Chondrocyte (in vitro differentiated cells): ENCODE measurements around the gene SPIB. TPM values are rescaled to one million over a fixed set of nuclear protein-coding genes. Genes with fewer than 3 reads are reported as not detected.
A peak's percentile ranks its signal among the peaks of the same experiment; 100 is the strongest.

Experiments used
- DNase-seq: peaks from one replicate; pipeline ENCODE4 v3.0.0; 2021; ENCODE audit warnings: mixed read lengths, low spot score
- H3K27ac Mint-ChIP-seq: one replicate; pipeline ENCODE4 v1.8.0; 2021; ENCODE audit warnings: mild to moderate bottlenecking, moderate library complexity, mixed read lengths; ENCODE audit not compliant: unreplicated experiment
- H3K27me3 Mint-ChIP-seq: 2 replicates; pipeline ENCODE4 v1.8.0; 2021; ENCODE audit warnings: low read depth, mixed read lengths
- H3K36me3 Mint-ChIP-seq: 2 replicates; pipeline ENCODE4 v1.8.0; 2021; ENCODE audit warnings: low read depth, mixed read lengths
- H3K4me1 Mint-ChIP-seq: 2 replicates; pipeline ENCODE4 v1.8.0; 2021; ENCODE audit warnings: low read depth, mild to moderate bottlenecking, mixed read lengths
- H3K4me3 Mint-ChIP-seq: one replicate; pipeline ENCODE4 v1.8.0; 2021; ENCODE audit warnings: mild to moderate bottlenecking, moderate library complexity, mixed read lengths; ENCODE audit not compliant: unreplicated experiment
- H3K9me3 Mint-ChIP-seq: 2 replicates; pipeline ENCODE4 v1.8.0; 2021; ENCODE audit warnings: low read depth, mixed read lengths
- CTCF ChIP-seq: fragments of 200-600 bp; sonication (generic); IDR thresholded peaks from 2 replicates; pipeline ENCODE4 v1.5.0; 2021; ENCODE audit warnings: antibody characterized with exemption, mild to moderate bottlenecking, moderate library complexity
- total RNA-seq: library from RNA; stranded (reverse); gene quantifications from 3 replicates; pipeline ENCODE4 v1.2.1, GENCODE V29; 2021

Gene SPIB
- total RNA-seq, 1 donor from 2014 or later, result not detected

- Mint-ChIP-seq H3K4me3 (peak overlapping the region; percentile 97), H3K36me3 (peaks cover 8% of the 10 kb centered on the region)
- peak; percentile 60 for DNase-seq
Observed at GRCh38 chr19:50477751-50478515, 59.2 kb downstream of the SPIB start.

GRCh38 chr19:50478901-50479715, 60.4 kb downstream of the SPIB start:
- Mint-ChIP-seq H3K27me3 (no peaks in the 10 kb centered on the region), H3K4me1 (peaks cover 18% of the 10 kb centered on the region), H3K36me3 (peaks cover 8% of the 10 kb centered on the region), H3K4me3 (no peak overlapping the region), H3K9me3 (no peaks in the 10 kb centered on the region), H3K27ac (no peak overlapping the region)
- DNase-seq, result peak; percentile 81
- TF ChIP-seq CTCF, result peak; percentile 77

More at GRCh38 chr19:50477751-50478515, 59.2 kb downstream of the SPIB start:
- H3K4me1 Mint-ChIP-seq, result peaks cover 18% of the 10 kb centered on the region
- no peaks in the 10 kb centered on the region for H3K27me3 Mint-ChIP-seq
- TF ChIP-seq CTCF, result no peak
- no peaks in the 10 kb centered on the region for H3K9me3 Mint-ChIP-seq
- H3K27ac Mint-ChIP-seq, result no peak overlapping the region

GRCh38 chr19:50479761-50480251, 61.1 kb downstream of the SPIB start:
- no peak overlapping the region for H3K4me3 Mint-ChIP-seq
- no peak for TF ChIP-seq CTCF
- H3K4me1 Mint-ChIP-seq, result peaks cover 18% of the 10 kb centered on the region
- no peaks in the 10 kb centered on the region for H3K27me3 Mint-ChIP-seq
- DNase-seq, result peak; percentile 86
- H3K27ac Mint-ChIP-seq, result no peak overlapping the region
- peaks cover 8% of the 10 kb centered on the region for H3K36me3 Mint-ChIP-seq
- H3K9me3 Mint-ChIP-seq, result no peaks in the 10 kb centered on the region

GRCh38 chr19:50480281-50481111, 61.8 kb downstream of the SPIB start:
- Mint-ChIP-seq H3K4me3 (no peak overlapping the region), H3K9me3 (no peaks in the 10 kb centered on the region), H3K27ac (no peak overlapping the region), H3K4me1 (peaks cover 18% of the 10 kb centered on the region), H3K36me3 (peaks cover 13% of the 10 kb centered on the region), H3K27me3 (peaks cover 6% of the 10 kb centered on the region)
- TF ChIP-seq CTCF, result no peak
- peak; percentile 92 for DNase-seq

Other genes with a start within 250 kb of the SPIB start
- 0.68 to 10.2 TPM (median 8.6 TPM) in 3 replicates for gene MYH14, start 215.3 kb upstream of the SPIB start, total RNA-seq
- gene KCNC3, start 89.6 kb upstream of the SPIB start, total RNA-seq, result 4.9 to 9.3 TPM (median 8.9 TPM) in 3 replicates
- gene NAPSA, start 53.3 kb upstream of the SPIB start, total RNA-seq, result 0.27 to 0.74 TPM (median 0.55 TPM) in 3 replicates
- 47.7 to 48.9 TPM (median 48.3 TPM) in 3 replicates for gene NR1H2, start 42.5 kb upstream of the SPIB start, total RNA-seq
- 15.7 to 37.2 TPM (median 15.8 TPM) in 3 replicates for gene POLD1, start 34.6 kb upstream of the SPIB start, total RNA-seq
- gene MYBPC2, start 14.0 kb downstream of the SPIB start, total RNA-seq, result not detected in 3 replicates
- gene EMC10, start 57.6 kb downstream of the SPIB start, total RNA-seq, result 132 to 144 TPM (median 144 TPM) in 3 replicates
- 1.7 to 2.1 TPM (median 1.9 TPM) in 3 replicates for gene GARIN5A, start 57.9 kb downstream of the SPIB start, total RNA-seq
- gene JOSD2, start 92.3 kb downstream of the SPIB start, total RNA-seq, result 42.5 to 44.7 TPM (median 43.1 TPM) in 3 replicates
- not detected in 3 replicates for gene ASPDH, start 95.0 kb downstream of the SPIB start, total RNA-seq
- 0.31 to 1.2 TPM (median 0.52 TPM) in 3 replicates for gene LRRC4B, start 149.5 kb downstream of the SPIB start, total RNA-seq
- gene SYT3, start 220.9 kb downstream of the SPIB start, total RNA-seq, result 0.28 to 0.77 TPM (median 0.47 TPM) in 3 replicates
- 1.7 to 4.3 TPM (median 2.5 TPM) in 3 replicates for gene C19orf81, start 230.5 kb downstream of the SPIB start, total RNA-seq